GM12878 (cell line): ENCODE data around the gene C19orf47.

Experiments
- CREM ChIP-seq: IDR thresholded peaks from 2 replicates; pipeline ENCODE4 v1.6.1; 2014; ENCODE audit warnings: antibody characterized with exemption, low read depth
- CTCF ChIP-seq, 3 experiments: IDR thresholded peaks in 2 of 3; conservative IDR thresholded peaks in 1 of 3; 2 replicates each; pipeline ENCODE4 v1.5.1; 2011; ENCODE audit warnings: low read depth in 3 of 3, low read length in 3 of 3, mild to moderate bottlenecking in 3 of 3, control low read depth in 2 of 3, moderate library complexity in 2 of 3, inconsistent platforms in 1 of 3, mixed read lengths in 1 of 3; ENCODE audit not compliant: control insufficient read depth in 2 of 3, insufficient read depth in 1 of 3; ENCODE audit errors: extremely low read depth in 1 of 3
- CUX1 ChIP-seq: IDR thresholded peaks from 2 replicates; pipeline ENCODE4 v1.6.1; 2012; ENCODE audit warnings: improper control_type of control experiment, low read depth, low read length; ENCODE audit not compliant: insufficient replicate concordance
- EP300 ChIP-seq, 2 experiments: fragments of 150-350 bp in 1 of 2; IDR thresholded peaks; 2 replicates each; pipeline ENCODE4 v1.6.1; 2011 to 2012; ENCODE audit warnings: low read depth in 2 of 2, low read length in 2 of 2, borderline replicate concordance in 1 of 2, improper control_type of control experiment in 1 of 2, inconsistent platforms in 1 of 2; ENCODE audit not compliant: control insufficient read depth in 1 of 2
- FOXM1 ChIP-seq: IDR thresholded peaks from 2 replicates; pipeline ENCODE4 v1.6.1; 2012; ENCODE audit warnings: low read depth, mild to moderate bottlenecking, inconsistent platforms, low read length, moderate library complexity
- MAX ChIP-seq: IDR thresholded peaks from 2 replicates; pipeline ENCODE4 v1.6.1; 2012; ENCODE audit warnings: low read depth, low read length, improper control_type of control experiment
- MYB ChIP-seq: fragments of 150-350 bp; IDR thresholded peaks from 2 replicates; pipeline ENCODE4 v1.6.1; 2014; ENCODE audit warnings: mild to moderate bottlenecking, low read depth, low read length, borderline replicate concordance
- NFYB ChIP-seq: IDR thresholded peaks from 2 replicates; pipeline ENCODE4 v1.6.1; 2011; ENCODE audit warnings: low read depth, mild to moderate bottlenecking, low read length, improper control_type of control experiment, moderate library complexity; ENCODE audit not compliant: insufficient read depth

- TF ChIP-seq CTCF (IDR thresholded peaks at IDR 0.05 in 2 of 3, conservative IDR thresholded peaks at IDR 0.05 in 1 of 3; ENCODE audit: control insufficient read depth in 2 of 3, extremely low read depth in 1 of 3, insufficient read depth in 1 of 3, low read depth in 3 of 3, low read length in 3 of 3) (no peak), CREM (no peak), CUX1 (no peak), EP300 (IDR thresholded peaks at IDR 0.05; ENCODE audit: borderline replicate concordance in 1 of 2, control insufficient read depth in 1 of 2, low read depth in 2 of 2, low read length in 2 of 2) (no peak), NFYB (no peak), MAX (no peak), FOXM1 (no peak), MYB (no peak)
These were observed 27.1 kb downstream of the C19orf47 start for GRCh38 chr19:40321076-40321475.
